Lower leg skin (tissue), 4 donors: ENCODE data around the gene RPL36A. TPM values are rescaled to one million over a fixed set of nuclear protein-coding genes. Genes with fewer than 3 reads are reported as not detected.

Source experiments
- DNase-seq, 2 donors: peaks; one replicate each; pipeline ENCODE4 v3.0.0-alpha.2; 2019; ENCODE audit warnings: low spot score in 2 of 2
- H3K4me3 ChIP-seq: fragments of 200-600 bp; sonication (generic); 2 replicates; pipeline ENCODE4 v1.5.1; 2017; ENCODE audit warnings: mild to moderate bottlenecking, low read depth; ENCODE audit not compliant: poor library complexity, severe bottlenecking
- POLR2A ChIP-seq, 2 donors: fragments of 450-650 bp; IDR thresholded peaks; one replicate each; pipeline ENCODE4 v1.6.1; 2016 to 2017; ENCODE audit warnings: antibody characterized with exemption in 2 of 2, mild to moderate bottlenecking in 1 of 2, moderate library complexity in 1 of 2
- WGBS, 2 donors: methylation state at CpG; one replicate each; pipeline ENCODE4 v1.1.5; 2018; 5-methylcytosine and 5-hydroxymethylcytosine counted together
- intact Hi-C: fragments of 100-400 bp; cut with DNase I; formaldehyde crosslinking; loops from one replicate; pipeline ENCODE4 v1.15.0; 2023; ENCODE audit warnings: low total_unique reads
- total RNA-seq, 4 donors: library from RNA; depleted of rRNA; stranded (reverse); fragments of >200 nt; gene quantifications; one replicate each; pipeline ENCODE4 v1.1.0, GENCODE V29; 2016
- TF ChIP-seq, protein P1 (sequence below), 3 donors: fragments of 450-650 bp; IDR thresholded peaks; one replicate each; pipeline ENCODE4 v1.5.1; 2016; ENCODE audit warnings: antibody characterized with exemption in 3 of 3, mild to moderate bottlenecking in 3 of 3, moderate library complexity in 2 of 3

The RPL36A gene
- total RNA-seq, 4 donors from 2014 or later = 1,158 to 5,300 (median 1,747) TPM

GRCh38 chrX:101407748-101408531 is 17.1 kb downstream of the RPL36A start, which contains the start of the genes GLA and HNRNPH2:
Gene GLA, minus strand, starts transcription at chrX:101407925. Its CDS starts 22 bp downstream, at chrX:101407903.
Gene HNRNPH2, plus strand, starts transcription at chrX:101408222. Its CDS starts 3,767 bp downstream, at chrX:101411989.
- intact Hi-C loops = no loop called here
- WGBS, 2 donors = 0 to 36% methylated on average over 35 to 47 of the region's 47 CpGs
- TF ChIP-seq, protein P1, sequence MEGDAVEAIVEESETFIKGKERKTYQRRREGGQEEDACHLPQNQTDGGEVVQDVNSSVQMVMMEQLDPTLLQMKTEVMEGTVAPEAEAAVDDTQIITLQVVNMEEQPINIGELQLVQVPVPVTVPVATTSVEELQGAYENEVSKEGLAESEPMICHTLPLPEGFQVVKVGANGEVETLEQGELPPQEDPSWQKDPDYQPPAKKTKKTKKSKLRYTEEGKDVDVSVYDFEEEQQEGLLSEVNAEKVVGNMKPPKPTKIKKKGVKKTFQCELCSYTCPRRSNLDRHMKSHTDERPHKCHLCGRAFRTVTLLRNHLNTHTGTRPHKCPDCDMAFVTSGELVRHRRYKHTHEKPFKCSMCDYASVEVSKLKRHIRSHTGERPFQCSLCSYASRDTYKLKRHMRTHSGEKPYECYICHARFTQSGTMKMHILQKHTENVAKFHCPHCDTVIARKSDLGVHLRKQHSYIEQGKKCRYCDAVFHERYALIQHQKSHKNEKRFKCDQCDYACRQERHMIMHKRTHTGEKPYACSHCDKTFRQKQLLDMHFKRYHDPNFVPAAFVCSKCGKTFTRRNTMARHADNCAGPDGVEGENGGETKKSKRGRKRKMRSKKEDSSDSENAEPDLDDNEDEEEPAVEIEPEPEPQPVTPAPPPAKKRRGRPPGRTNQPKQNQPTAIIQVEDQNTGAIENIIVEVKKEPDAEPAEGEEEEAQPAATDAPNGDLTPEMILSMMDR (IDR thresholded peaks at IDR 0.05) = no peak
- TF ChIP-seq POLR2A (IDR thresholded peaks at IDR 0.05) = peak in 1 of 2 donors; percentile 84

GRCh38 chrX:101408532-101408841 is 17.7 kb downstream of the RPL36A start:
- DNase-seq = no peak
- TF ChIP-seq, protein P1 (IDR thresholded peaks at IDR 0.05) = no peak
- TF ChIP-seq POLR2A (IDR thresholded peaks at IDR 0.05) = no peak
- H3K4me3 ChIP-seq = peak overlapping the region; percentile 32
- intact Hi-C loops = no loop called here
- 0 to 24% methylated on average over 7 to 8 of the region's 8 CpGs for WGBS, 2 donors

More at GRCh38 chrX:101407748-101408531, 17.1 kb downstream of the RPL36A start, which contains the start of the genes GLA and HNRNPH2:
- peak; percentile 96 to 98 for DNase-seq
- H3K4me3 ChIP-seq = peak within 1 kb of the TSS; percentile 42

DNA sequence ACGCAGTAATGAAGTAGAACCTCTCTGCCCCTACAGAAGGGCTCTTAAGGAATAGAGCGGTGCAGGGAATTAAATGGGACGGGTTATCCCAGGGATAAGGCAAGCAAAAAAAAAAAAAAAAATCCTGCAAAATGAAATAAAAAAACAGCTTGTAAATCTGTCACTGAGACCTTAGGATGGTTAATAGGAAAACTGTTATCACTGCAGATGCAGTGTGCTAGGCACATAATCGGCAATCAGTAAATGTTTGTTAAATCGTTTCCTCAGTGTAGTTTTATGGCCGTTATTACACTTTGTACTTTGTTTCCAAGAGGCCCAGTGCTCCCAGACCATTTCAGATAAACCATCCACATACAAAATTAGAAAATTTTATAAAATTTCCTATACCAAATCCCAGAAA is 18.2 kb downstream of the RPL36A start:
- TF ChIP-seq POLR2A (IDR thresholded peaks at IDR 0.05) = no peak
- TF ChIP-seq, protein P1 (IDR thresholded peaks at IDR 0.05) = no peak
- DNase-seq = no peak
- no peak overlapping the region for H3K4me3 ChIP-seq
- intact Hi-C loops = no loop called here
- WGBS, 2 donors = 1 to 29% methylated on average over 6 of the region's 6 CpGs

DNA sequence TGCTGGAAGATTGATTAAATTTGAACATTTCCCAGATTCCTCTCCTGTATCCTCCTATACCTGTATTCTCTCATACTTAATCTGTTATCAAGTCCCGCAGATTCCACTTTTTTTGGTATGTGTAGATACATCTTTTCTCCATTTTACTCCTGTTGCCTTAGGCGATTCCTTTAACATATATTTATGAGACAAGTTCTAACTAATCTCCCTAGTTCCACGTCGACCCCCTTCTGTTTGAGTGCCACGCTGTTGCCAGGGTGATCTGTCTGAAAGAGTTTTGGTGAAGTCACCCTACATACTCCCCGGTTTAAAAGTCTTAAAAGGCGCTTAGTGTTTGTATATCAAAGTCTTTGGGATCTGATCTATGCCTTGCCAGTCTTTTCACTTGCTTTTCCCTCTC is 19.6 kb downstream of the RPL36A start:
- TF ChIP-seq POLR2A (IDR thresholded peaks at IDR 0.05) = no peak
- TF ChIP-seq, protein P1 (IDR thresholded peaks at IDR 0.05) = no peak
- 26 to 32% methylated on average over 7 of the region's 7 CpGs for WGBS, 2 donors
- intact Hi-C loops = no loop called here
- H3K4me3 ChIP-seq = no peak overlapping the region
- DNase-seq = no peak

DNA sequence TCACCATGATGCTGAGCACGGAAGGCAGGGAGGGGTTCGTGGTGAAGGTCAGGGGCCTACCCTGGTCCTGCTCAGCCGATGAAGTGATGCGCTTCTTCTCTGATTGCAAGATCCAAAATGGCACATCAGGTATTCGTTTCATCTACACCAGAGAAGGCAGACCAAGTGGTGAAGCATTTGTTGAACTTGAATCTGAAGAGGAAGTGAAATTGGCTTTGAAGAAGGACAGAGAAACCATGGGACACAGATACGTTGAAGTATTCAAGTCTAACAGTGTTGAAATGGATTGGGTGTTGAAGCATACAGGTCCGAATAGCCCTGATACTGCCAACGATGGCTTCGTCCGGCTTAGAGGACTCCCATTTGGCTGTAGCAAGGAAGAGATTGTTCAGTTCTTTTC is 21.2 kb downstream of the RPL36A start:
- intact Hi-C loops = no loop called here
- TF ChIP-seq, protein P1 (IDR thresholded peaks at IDR 0.05) = no peak
- TF ChIP-seq POLR2A (IDR thresholded peaks at IDR 0.05) = no peak
- DNase-seq = no peak
- no peak overlapping the region for H3K4me3 ChIP-seq
- WGBS, 2 donors = 76 to 83% methylated on average over 10 of the region's 10 CpGs
